Natural killer cell (primary cell): ENCODE results near the gene PPL. TPM values are rescaled to one million over a fixed set of nuclear protein-coding genes. Genes with fewer than 3 reads are reported as not detected.

Experiments
- ATAC-seq, 3 donors: fragments of 150-1000 bp in 2 of 3; fragments of 200-7000 bp in 1 of 3; cut with Tn5 transposase; 1 replicate in 1 of 3; 2 replicates in 2 of 3; pipeline ENCODE4 v1.10.0; 2021; ENCODE audit warnings: mild to moderate bottlenecking in 2 of 3, moderate library complexity in 2 of 3
- DNase-seq, 2 donors: peaks; one replicate each; pipeline versions ENCODE4 v3.0.0 to v3.0.0-alpha.2; 2013 to 2021; ENCODE audit warnings: mixed read lengths in 1 of 2
- H3K27ac ChIP-seq: one replicate; pipeline ENCODE4 v1.5.1; 2013; ENCODE audit warnings: mild to moderate bottlenecking, low read length
- H3K27me3 ChIP-seq: one replicate; pipeline ENCODE4 v1.6.1; 2013; ENCODE audit warnings: low read length; ENCODE audit not compliant: control insufficient read depth, insufficient read depth
- H3K36me3 ChIP-seq: one replicate; pipeline ENCODE4 v1.6.1; 2013; ENCODE audit warnings: low read length; ENCODE audit not compliant: control insufficient read depth, insufficient read depth
- H3K4me1 ChIP-seq: one replicate; pipeline ENCODE4 v1.6.1; 2013; ENCODE audit warnings: low read length; ENCODE audit not compliant: control insufficient read depth, insufficient read depth
- H3K4me3 ChIP-seq: one replicate; pipeline ENCODE4 v1.5.1; 2013; ENCODE audit warnings: low read length
- H3K9me3 ChIP-seq: one replicate; pipeline ENCODE4 v1.6.1; 2013; ENCODE audit warnings: low read length; ENCODE audit not compliant: control insufficient read depth, insufficient read depth
- H3K27ac Mint-ChIP-seq, 2 donors: one replicate each; pipeline ENCODE4 v1.8.0; 2022; ENCODE audit warnings: mild to moderate bottlenecking in 2 of 2, mixed read lengths in 2 of 2, moderate library complexity in 1 of 2
- H3K27me3 Mint-ChIP-seq, 2 donors: one replicate each; pipeline ENCODE4 v1.8.0; 2022; ENCODE audit warnings: low read depth in 2 of 2, mixed read lengths in 2 of 2
- H3K36me3 Mint-ChIP-seq: one replicate; pipeline ENCODE4 v1.8.0; 2022; ENCODE audit warnings: mixed read lengths
- H3K4me1 Mint-ChIP-seq, 2 donors: one replicate each; pipeline ENCODE4 v1.8.0; 2022; ENCODE audit warnings: mixed read lengths in 2 of 2
- H3K4me3 Mint-ChIP-seq: one replicate; pipeline ENCODE4 v1.8.0; 2022; ENCODE audit warnings: mild to moderate bottlenecking, moderate library complexity, mixed read lengths
- H3K9me3 Mint-ChIP-seq, 2 donors: one replicate each; pipeline ENCODE4 v1.8.0; 2022; ENCODE audit warnings: mixed read lengths in 2 of 2
- CTCF ChIP-seq: fragments of 200-600 bp; IDR thresholded peaks from one replicate; pipeline ENCODE4 v1.8.0; 2022; ENCODE audit warnings: antibody characterized with exemption
- WGBS: methylation state at CpG from one replicate; pipeline ENCODE4 v1.1.7; 2013; ENCODE audit warnings: missing lambda C conversion rate; ENCODE audit not compliant: insufficient coverage; 5-methylcytosine and 5-hydroxymethylcytosine counted together
- intact Hi-C: fragments of 100-400 bp; cut with micrococcal nuclease; formaldehyde crosslinking; loops from one replicate; pipeline ENCODE4 v1.14.2; 2022
- total RNA-seq, 4 donors: library from RNA; stranded (reverse); fragments of 120-200 nt in 1 of 4; gene quantifications; one replicate each; pipeline versions ENCODE4 v1.2.3 to v1.2.4, GENCODE V29; 2013 to 2022

PPL gene
- total RNA-seq, 3 donors from 2014 or later (not counting 1 experiment from before 2014, with no cell fraction given) = not detected

DNA sequence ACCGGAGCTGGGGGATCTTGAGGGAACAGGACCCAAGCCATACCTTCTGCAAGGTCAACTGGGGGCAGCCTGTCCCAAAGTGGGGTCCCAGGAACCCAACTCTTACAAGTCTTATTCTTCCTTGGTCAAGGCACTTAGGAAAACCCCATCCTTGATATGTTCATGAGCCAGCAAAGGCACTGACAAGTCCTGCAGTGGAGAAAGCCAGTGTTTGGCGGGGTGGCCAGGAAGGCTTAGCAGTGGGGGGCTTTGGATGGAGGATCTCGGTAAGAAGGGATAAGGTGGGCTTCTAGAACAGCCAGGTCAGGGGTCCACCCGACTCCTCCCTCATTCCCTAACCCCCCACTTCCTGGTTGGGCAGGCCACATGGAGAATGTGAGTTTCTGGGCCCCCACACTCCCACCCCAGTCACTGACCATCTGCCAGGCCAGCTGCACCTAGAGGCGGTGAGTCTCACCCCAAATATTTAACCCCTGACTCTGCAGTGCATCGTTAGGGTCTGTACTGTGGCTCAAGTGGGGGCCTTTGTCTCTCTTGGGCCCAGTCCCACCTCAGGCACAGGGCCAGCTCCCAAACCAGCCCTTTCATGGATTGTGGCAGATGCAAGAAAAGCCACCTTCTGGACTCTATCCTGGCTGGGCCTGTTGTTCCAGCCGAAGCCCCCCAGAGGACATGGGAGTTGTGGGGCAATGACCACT lies 22.3 kb downstream of the PPL start:
- Histone ChIP-seq H3K36me3 (no peaks in the 10 kb centered on the region), H3K27ac (no peak overlapping the region), H3K4me1 (no peaks in the 10 kb centered on the region), H3K27me3 (no peaks in the 10 kb centered on the region), H3K4me3 (no peak overlapping the region), H3K9me3 (no peaks in the 10 kb centered on the region)
- Mint-ChIP-seq H3K27ac (no peak overlapping the region), H3K27me3 (no peaks in the 10 kb centered on the region), H3K4me1 (no peaks in the 10 kb centered on the region), H3K4me3 (no peak overlapping the region), H3K36me3 (no peaks in the 10 kb centered on the region), H3K9me3 (no peaks in the 10 kb centered on the region)
- ATAC-seq (no peak), DNase-seq (no peak)
- 91% methylated on average over 5 of the region's 7 CpGs for WGBS
- TF ChIP-seq CTCF = no peak
- intact Hi-C loops = no loop called here

GRCh38 chr16:4913774-4914525 lies 23.0 kb downstream of the PPL start:
- Mint-ChIP-seq H3K27me3 (no peaks in the 10 kb centered on the region), H3K4me3 (no peak overlapping the region), H3K9me3 (no peaks in the 10 kb centered on the region), H3K27ac (no peak overlapping the region), H3K4me1 (no peaks in the 10 kb centered on the region), H3K36me3 (no peaks in the 10 kb centered on the region)
- Histone ChIP-seq H3K9me3 (no peaks in the 10 kb centered on the region), H3K27me3 (no peaks in the 10 kb centered on the region), H3K36me3 (no peaks in the 10 kb centered on the region), H3K4me1 (no peaks in the 10 kb centered on the region), H3K27ac (no peak overlapping the region), H3K4me3 (no peak overlapping the region)
- intact Hi-C loops = no loop called here
- 89% methylated on average over 15 of the region's 15 CpGs for WGBS
- ATAC-seq = no peak
- DNase-seq = no peak
- no peak for TF ChIP-seq CTCF

- Histone ChIP-seq H3K27ac (no peak overlapping the region), H3K4me3 (no peak overlapping the region), H3K27me3 (no peaks in the 10 kb centered on the region), H3K4me1 (no peaks in the 10 kb centered on the region), H3K36me3 (no peaks in the 10 kb centered on the region), H3K9me3 (no peaks in the 10 kb centered on the region)
- intact Hi-C loops = no loop called here
- no peaks in the 10 kb centered on the region for H3K36me3 Mint-ChIP-seq
- 81% methylated on average over 6 of the region's 7 CpGs for WGBS
- no peaks in the 10 kb centered on the region for H3K27me3 Mint-ChIP-seq
- no peak overlapping the region for H3K4me3 Mint-ChIP-seq
- TF ChIP-seq CTCF = no peak
- no peak for DNase-seq
- no peak for ATAC-seq
- H3K27ac Mint-ChIP-seq = no peak overlapping the region
- no peaks in the 10 kb centered on the region for H3K4me1 Mint-ChIP-seq
- H3K9me3 Mint-ChIP-seq = no peaks in the 10 kb centered on the region
Observed at GRCh38 chr16:4913130-4913773, 23.7 kb downstream of the PPL start.
